ENCODE data around the gene GPR180. TPM values are rescaled to one million over a fixed set of nuclear protein-coding genes. Genes with fewer than 3 reads are reported as not detected.
A peak's percentile ranks its signal among the peaks of the same experiment; 100 is the strongest.

The GPR180 gene
- total RNA-seq, 1 experiment from 2014 or later: 5.0 TPM

DNA sequence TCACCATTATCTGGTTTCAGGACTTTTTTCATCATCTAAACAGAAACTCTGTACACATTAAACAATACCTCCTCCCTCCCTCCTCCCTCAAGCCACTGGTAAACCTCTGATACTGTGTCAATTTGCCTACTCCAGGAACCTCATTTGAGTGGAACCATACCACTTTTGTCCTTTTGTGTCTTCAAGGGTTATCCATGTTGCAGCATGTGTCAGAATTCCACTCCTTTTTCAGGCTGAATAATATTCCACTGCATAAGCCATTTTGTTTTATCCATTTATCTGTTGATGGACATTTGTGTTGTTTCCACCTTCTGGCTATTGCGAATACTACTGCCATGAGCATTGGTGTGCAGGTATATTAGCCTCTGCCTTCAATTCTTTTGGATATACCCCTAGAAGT, 33.2 kb upstream of the GPR180 start:
- H3K27me3 Mint-ChIP-seq (ENCODE audit: low read depth): no peaks in the 10 kb centered on the region
- H3K4me1 Mint-ChIP-seq: peaks cover 7% of the 10 kb centered on the region
- DNase-seq (ENCODE audit: low spot score): no peak
- H3K36me3 Mint-ChIP-seq: peaks cover 31% of the 10 kb centered on the region
- H3K4me3 Mint-ChIP-seq: no peak overlapping the region
- ATAC-seq: no peak
- no peak overlapping the region for H3K27ac Mint-ChIP-seq
- TF ChIP-seq GABPB1 (CRISPR knock-in tag; IDR thresholded peaks at IDR 0.05) (no peak), ETV6 (CRISPR knock-in tag; IDR thresholded peaks at IDR 0.05) (no peak), NFYB (CRISPR knock-in tag; conservative IDR thresholded peaks at IDR 0.05; ENCODE audit: low read depth) (no peak), ZNF219 (CRISPR knock-in tag; IDR thresholded peaks at IDR 0.05; ENCODE audit: borderline replicate concordance) (no peak), ELF4 (CRISPR knock-in tag; IDR thresholded peaks at IDR 0.05; ENCODE audit: low read depth) (no peak), ZNF263 (CRISPR knock-in tag; IDR thresholded peaks at IDR 0.05; ENCODE audit: low read depth) (no peak), SP1 (CRISPR knock-in tag; conservative IDR thresholded peaks at IDR 0.05) (no peak), ZNF396 (CRISPR knock-in tag; IDR thresholded peaks at IDR 0.05; ENCODE audit: borderline replicate concordance) (no peak), ZNF416 (CRISPR knock-in tag; IDR thresholded peaks at IDR 0.05) (no peak), TCF7 (CRISPR knock-in tag; IDR thresholded peaks at IDR 0.05; ENCODE audit: low read depth) (no peak)
- TF ChIP-seq, protein P1, sequence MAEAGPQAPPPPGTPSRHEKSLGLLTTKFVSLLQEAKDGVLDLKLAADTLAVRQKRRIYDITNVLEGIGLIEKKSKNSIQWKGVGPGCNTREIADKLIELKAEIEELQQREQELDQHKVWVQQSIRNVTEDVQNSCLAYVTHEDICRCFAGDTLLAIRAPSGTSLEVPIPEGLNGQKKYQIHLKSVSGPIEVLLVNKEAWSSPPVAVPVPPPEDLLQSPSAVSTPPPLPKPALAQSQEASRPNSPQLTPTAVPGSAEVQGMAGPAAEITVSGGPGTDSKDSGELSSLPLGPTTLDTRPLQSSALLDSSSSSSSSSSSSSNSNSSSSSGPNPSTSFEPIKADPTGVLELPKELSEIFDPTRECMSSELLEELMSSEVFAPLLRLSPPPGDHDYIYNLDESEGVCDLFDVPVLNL (CRISPR knock-in tag; IDR thresholded peaks at IDR 0.05; ENCODE audit: borderline replicate concordance, low read depth): no peak
- TF ChIP-seq, protein P2, sequence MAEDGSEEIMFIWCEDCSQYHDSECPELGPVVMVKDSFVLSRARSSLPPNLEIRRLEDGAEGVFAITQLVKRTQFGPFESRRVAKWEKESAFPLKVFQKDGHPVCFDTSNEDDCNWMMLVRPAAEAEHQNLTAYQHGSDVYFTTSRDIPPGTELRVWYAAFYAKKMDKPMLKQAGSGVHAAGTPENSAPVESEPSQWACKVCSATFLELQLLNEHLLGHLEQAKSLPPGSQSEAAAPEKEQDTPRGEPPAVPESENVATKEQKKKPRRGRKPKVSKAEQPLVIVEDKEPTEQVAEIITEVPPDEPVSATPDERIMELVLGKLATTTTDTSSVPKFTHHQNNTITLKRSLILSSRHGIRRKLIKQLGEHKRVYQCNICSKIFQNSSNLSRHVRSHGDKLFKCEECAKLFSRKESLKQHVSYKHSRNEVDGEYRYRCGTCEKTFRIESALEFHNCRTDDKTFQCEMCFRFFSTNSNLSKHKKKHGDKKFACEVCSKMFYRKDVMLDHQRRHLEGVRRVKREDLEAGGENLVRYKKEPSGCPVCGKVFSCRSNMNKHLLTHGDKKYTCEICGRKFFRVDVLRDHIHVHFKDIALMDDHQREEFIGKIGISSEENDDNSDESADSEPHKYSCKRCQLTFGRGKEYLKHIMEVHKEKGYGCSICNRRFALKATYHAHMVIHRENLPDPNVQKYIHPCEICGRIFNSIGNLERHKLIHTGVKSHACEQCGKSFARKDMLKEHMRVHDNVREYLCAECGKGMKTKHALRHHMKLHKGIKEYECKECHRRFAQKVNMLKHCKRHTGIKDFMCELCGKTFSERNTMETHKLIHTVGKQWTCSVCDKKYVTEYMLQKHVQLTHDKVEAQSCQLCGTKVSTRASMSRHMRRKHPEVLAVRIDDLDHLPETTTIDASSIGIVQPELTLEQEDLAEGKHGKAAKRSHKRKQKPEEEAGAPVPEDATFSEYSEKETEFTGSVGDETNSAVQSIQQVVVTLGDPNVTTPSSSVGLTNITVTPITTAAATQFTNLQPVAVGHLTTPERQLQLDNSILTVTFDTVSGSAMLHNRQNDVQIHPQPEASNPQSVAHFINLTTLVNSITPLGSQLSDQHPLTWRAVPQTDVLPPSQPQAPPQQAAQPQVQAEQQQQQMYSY (CRISPR knock-in tag; IDR thresholded peaks at IDR 0.05): no peak
- TF ChIP-seq, protein P3, sequence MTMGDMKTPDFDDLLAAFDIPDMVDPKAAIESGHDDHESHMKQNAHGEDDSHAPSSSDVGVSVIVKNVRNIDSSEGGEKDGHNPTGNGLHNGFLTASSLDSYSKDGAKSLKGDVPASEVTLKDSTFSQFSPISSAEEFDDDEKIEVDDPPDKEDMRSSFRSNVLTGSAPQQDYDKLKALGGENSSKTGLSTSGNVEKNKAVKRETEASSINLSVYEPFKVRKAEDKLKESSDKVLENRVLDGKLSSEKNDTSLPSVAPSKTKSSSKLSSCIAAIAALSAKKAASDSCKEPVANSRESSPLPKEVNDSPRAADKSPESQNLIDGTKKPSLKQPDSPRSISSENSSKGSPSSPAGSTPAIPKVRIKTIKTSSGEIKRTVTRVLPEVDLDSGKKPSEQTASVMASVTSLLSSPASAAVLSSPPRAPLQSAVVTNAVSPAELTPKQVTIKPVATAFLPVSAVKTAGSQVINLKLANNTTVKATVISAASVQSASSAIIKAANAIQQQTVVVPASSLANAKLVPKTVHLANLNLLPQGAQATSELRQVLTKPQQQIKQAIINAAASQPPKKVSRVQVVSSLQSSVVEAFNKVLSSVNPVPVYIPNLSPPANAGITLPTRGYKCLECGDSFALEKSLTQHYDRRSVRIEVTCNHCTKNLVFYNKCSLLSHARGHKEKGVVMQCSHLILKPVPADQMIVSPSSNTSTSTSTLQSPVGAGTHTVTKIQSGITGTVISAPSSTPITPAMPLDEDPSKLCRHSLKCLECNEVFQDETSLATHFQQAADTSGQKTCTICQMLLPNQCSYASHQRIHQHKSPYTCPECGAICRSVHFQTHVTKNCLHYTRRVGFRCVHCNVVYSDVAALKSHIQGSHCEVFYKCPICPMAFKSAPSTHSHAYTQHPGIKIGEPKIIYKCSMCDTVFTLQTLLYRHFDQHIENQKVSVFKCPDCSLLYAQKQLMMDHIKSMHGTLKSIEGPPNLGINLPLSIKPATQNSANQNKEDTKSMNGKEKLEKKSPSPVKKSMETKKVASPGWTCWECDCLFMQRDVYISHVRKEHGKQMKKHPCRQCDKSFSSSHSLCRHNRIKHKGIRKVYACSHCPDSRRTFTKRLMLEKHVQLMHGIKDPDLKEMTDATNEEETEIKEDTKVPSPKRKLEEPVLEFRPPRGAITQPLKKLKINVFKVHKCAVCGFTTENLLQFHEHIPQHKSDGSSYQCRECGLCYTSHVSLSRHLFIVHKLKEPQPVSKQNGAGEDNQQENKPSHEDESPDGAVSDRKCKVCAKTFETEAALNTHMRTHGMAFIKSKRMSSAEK (CRISPR knock-in tag; IDR thresholded peaks at IDR 0.05; ENCODE audit: borderline replicate concordance): no peak
- TF ChIP-seq, protein P4, sequence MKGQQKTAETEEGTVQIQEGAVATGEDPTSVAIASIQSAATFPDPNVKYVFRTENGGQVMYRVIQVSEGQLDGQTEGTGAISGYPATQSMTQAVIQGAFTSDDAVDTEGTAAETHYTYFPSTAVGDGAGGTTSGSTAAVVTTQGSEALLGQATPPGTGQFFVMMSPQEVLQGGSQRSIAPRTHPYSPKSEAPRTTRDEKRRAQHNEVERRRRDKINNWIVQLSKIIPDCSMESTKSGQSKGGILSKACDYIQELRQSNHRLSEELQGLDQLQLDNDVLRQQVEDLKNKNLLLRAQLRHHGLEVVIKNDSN (CRISPR knock-in tag; IDR thresholded peaks at IDR 0.05): no peak
- H3K9me3 Mint-ChIP-seq: no peaks in the 10 kb centered on the region
- ChIA-PET CTCF (no interaction called here), POLR2A (no interaction called here)

DNA sequence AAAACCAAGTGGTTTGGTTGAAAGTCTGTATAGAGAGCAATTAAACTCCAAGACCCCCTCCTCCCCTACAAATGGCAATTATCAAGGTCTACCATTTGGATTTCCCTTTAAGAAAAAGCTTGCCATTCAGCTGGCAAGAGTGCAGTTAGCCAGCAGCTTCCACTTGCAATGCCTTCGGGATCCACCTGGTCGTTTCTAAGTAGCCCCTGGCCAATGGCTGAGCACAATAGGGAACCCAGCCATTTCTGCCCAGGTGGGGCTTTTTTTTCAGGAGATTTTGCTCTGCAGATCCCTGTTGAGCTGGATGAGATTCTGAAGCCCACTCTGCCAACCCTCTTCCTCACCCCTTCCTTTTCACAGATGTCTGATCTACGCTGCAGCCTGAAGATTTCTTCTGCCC, 32.0 kb upstream of the GPR180 start:
- H3K4me3 Mint-ChIP-seq: no peak overlapping the region
- no peaks in the 10 kb centered on the region for H3K9me3 Mint-ChIP-seq
- ATAC-seq (peak; percentile 58), DNase-seq (ENCODE audit: low spot score) (no peak)
- POLR2A ChIA-PET: no interaction called here
- peaks cover 7% of the 10 kb centered on the region for H3K4me1 Mint-ChIP-seq
- no peak for TF ChIP-seq TCF7 (CRISPR knock-in tag; IDR thresholded peaks at IDR 0.05; ENCODE audit: low read depth)
- TF ChIP-seq, protein P5, sequence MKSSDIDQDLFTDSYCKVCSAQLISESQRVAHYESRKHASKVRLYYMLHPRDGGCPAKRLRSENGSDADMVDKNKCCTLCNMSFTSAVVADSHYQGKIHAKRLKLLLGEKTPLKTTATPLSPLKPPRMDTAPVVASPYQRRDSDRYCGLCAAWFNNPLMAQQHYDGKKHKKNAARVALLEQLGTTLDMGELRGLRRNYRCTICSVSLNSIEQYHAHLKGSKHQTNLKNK (CRISPR knock-in tag; IDR thresholded peaks at IDR 0.05): no peak
- H3K27me3 Mint-ChIP-seq (ENCODE audit: low read depth): no peaks in the 10 kb centered on the region
- H3K27ac Mint-ChIP-seq: no peak overlapping the region
- CTCF ChIA-PET: no interaction called here
- peaks cover 32% of the 10 kb centered on the region for H3K36me3 Mint-ChIP-seq

Data from WTC11 (cell line).